B cell (primary cell): Measurements from ENCODE around the gene THBS3.

Experiments used
- CTCF ChIP-seq: fragments of 200-600 bp; IDR thresholded peaks from one replicate; pipeline ENCODE4 v1.8.0; 2022; ENCODE audit warnings: antibody characterized with exemption, mild to moderate bottlenecking
- EZH2 ChIP-seq: IDR thresholded peaks from 2 replicates; pipeline ENCODE4 v1.6.1; 2012; ENCODE audit warnings: borderline replicate concordance, low read depth, mild to moderate bottlenecking, moderate library complexity, low read length; ENCODE audit not compliant: insufficient read depth, poor library complexity, severe bottlenecking

GRCh38 chr1:155187456-155187891 lies 20.2 kb downstream of the THBS3 start:
- TF ChIP-seq CTCF (no peak), EZH2 (no peak)
